HG02973 (cell line): ENCODE data around the gene MARK2.
A peak's percentile ranks its signal among the peaks of the same experiment; 100 is the strongest.

Source experiments
- ATAC-seq: cut with Tn5 transposase; IDR thresholded peaks from one replicate; pipeline ENCODE4 v1.9.1; 2021; ENCODE audit warnings: moderate library complexity; ENCODE audit not compliant: unreplicated experiment

Gene MARK2

GRCh38 chr11:63879598-63880402 is 40.9 kb downstream of the MARK2 start:
- no peak for ATAC-seq

GRCh38 chr11:63880403-63880790 is 41.5 kb downstream of the MARK2 start:
- no peak for ATAC-seq

GRCh38 chr11:63882555-63883242 is 43.8 kb downstream of the MARK2 start:
- no peak for ATAC-seq

GRCh38 chr11:63883791-63884190 is 44.9 kb downstream of the MARK2 start:
- ATAC-seq = no peak

GRCh38 chr11:63884196-63884932 is 45.5 kb downstream of the MARK2 start:
- ATAC-seq = no peak

GRCh38 chr11:63887386-63887999 is 48.6 kb downstream of the MARK2 start:
- no peak for ATAC-seq

GRCh38 chr11:63888170-63889086 is 49.5 kb downstream of the MARK2 start:
- ATAC-seq = peak; percentile 53

GRCh38 chr11:63889344-63889743 is 50.4 kb downstream of the MARK2 start:
- no peak for ATAC-seq

- ATAC-seq = no peak
Measured at GRCh38 chr11:63890368-63890767, 51.5 kb downstream of the MARK2 start.

- no peak for ATAC-seq
Measured at GRCh38 chr11:63892228-63892627, 53.3 kb downstream of the MARK2 start.

GRCh38 chr11:63893355-63893754 is 54.4 kb downstream of the MARK2 start:
- ATAC-seq = no peak

- no peak for ATAC-seq
Measured at GRCh38 chr11:63896071-63896470, 57.2 kb downstream of the MARK2 start.

GRCh38 chr11:63897459-63898146 is 58.7 kb downstream of the MARK2 start:
- ATAC-seq = no peak

GRCh38 chr11:63901660-63902059 is 62.8 kb downstream of the MARK2 start:
- no peak for ATAC-seq

- ATAC-seq = no peak
Measured at GRCh38 chr11:63903884-63904283, 65.0 kb downstream of the MARK2 start.

GRCh38 chr11:63904743-63905142 is 65.8 kb downstream of the MARK2 start:
- ATAC-seq = no peak

- no peak for ATAC-seq
Measured at GRCh38 chr11:63905179-63905578, 66.3 kb downstream of the MARK2 start.

GRCh38 chr11:63906087-63906486 is 67.2 kb downstream of the MARK2 start:
- ATAC-seq = no peak

- no peak for ATAC-seq
Measured at GRCh38 chr11:63906585-63906984, 67.7 kb downstream of the MARK2 start.

- ATAC-seq = no peak
Measured at GRCh38 chr11:63907063-63907462, 68.2 kb downstream of the MARK2 start.
